Measurements from ENCODE around the gene GJA1. TPM values are rescaled to one million over a fixed set of nuclear protein-coding genes. Genes with fewer than 3 reads are reported as not detected.

GJA1 gene
- total and polyA plus RNA-seq, 2 of the 4 experiments (the other 2 are of a cell fraction) = 180 to 323 TPM

DNA sequence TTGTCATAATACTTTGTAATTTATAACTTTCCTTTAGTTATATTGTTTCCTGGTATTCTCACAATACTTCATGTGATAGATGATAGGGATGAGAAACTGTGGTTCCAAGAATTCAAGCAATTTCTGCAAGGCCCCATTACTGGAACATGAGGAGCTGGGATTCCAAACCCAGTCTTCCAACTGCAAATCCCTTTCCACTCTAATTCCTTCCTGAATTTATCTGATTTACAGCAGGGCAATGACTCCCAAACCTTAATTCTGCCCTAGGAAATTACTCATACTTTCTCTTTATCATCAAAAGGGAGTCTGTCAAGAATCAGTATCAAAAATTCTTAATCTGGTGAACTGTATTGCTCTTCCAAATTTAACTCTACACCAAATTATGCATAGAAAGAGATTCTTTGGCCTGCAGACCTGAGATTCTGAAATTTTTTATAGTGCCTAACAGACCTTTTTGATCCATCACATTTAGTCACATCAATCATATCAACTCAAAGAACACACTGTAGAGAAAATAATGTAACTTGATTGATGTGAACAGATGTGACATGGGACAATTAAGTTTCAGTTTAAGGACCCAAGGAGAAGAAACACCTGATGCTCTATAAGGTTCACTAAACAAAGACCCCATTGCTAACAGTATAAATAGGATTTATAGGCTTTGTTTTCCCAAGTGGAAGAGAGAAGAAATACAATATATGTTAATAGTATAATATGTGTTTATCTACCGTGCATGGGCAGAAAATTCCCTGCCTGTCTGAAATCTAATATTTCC lies 41.5 kb upstream of the GJA1 start:
- ATAC-seq (ENCODE audit: low read depth) (no peak), DNase-seq (no peak)
- Histone ChIP-seq H3K4me2 (ENCODE audit: low read depth, low read length) (no peak overlapping the region), H3K18ac (ENCODE audit: low read depth, low read length) (no peak overlapping the region), H4K91ac (ENCODE audit: insufficient read depth, low read depth, low read length) (no peak overlapping the region), H2AFZ (replicated peaks; ENCODE audit: low read length, poor library complexity) (no peak overlapping the region), H3K9me3 (ENCODE audit: control insufficient read depth, insufficient read depth, low read length) (no peaks in the 10 kb centered on the region), H3K23ac (ENCODE audit: low read depth, low read length) (no peak overlapping the region), H2BK15ac (ENCODE audit: low read depth, low read length) (no peak overlapping the region), H2AK9ac (replicated peaks; ENCODE audit: low read depth, low read length, poor library complexity) (no peak overlapping the region), H2BK120ac (ENCODE audit: low read depth, low read length) (no peak overlapping the region), H3K36me3 (ENCODE audit: control insufficient read depth, insufficient read depth, low read length) (no peaks in the 10 kb centered on the region), H4K5ac (ENCODE audit: low read depth, low read length) (no peak overlapping the region), H3K4ac (ENCODE audit: low read depth, low read length) (no peak overlapping the region), H2BK20ac (ENCODE audit: low read depth, low read length) (no peak overlapping the region), H2AK5ac (ENCODE audit: low read depth, low read length) (no peak overlapping the region), H3K4me3 (ENCODE audit: insufficient read depth, low read depth, low read length) (no peak overlapping the region), H4K20me1 (ENCODE audit: insufficient read depth, low read length) (no peaks in the 10 kb centered on the region), H3K4me1 (ENCODE audit: control insufficient read depth, insufficient read depth, low read length) (no peaks in the 10 kb centered on the region), H3K79me1 (ENCODE audit: low read depth in 1 of 2, low read length in 2 of 2) (no peaks in the 10 kb centered on the region), H3K27me3 (ENCODE audit: control insufficient read depth, insufficient read depth, low read length) (no peaks in the 10 kb centered on the region; the same call in 1 of the 2 replicates), H3K9ac (ENCODE audit: low read depth, low read length) (no peak overlapping the region), H3K9me1 (ENCODE audit: insufficient read depth, low read length) (no peaks in the 10 kb centered on the region), H2BK5ac (ENCODE audit: low read depth, low read length, poor library complexity, severe bottlenecking) (no peak overlapping the region), H3K14ac (replicated peaks; ENCODE audit: low read depth, low read length) (no peak overlapping the region), H4K8ac (ENCODE audit: low read depth in 2 of 2, low read length in 2 of 2) (no peak overlapping the region), H3K56ac (ENCODE audit: extremely low read depth, insufficient read depth, low read length) (no peak overlapping the region), H3K27ac (ENCODE audit: insufficient read depth, low read length) (no peak overlapping the region)
- TF ChIP-seq FOS (IDR thresholded peaks at IDR 0.05; ENCODE audit: low read depth, low read length) (no peak), CEBPB (IDR thresholded peaks at IDR 0.05; ENCODE audit: low read depth, low read length) (no peak), RCOR1 (IDR thresholded peaks at IDR 0.05; ENCODE audit: insufficient replicate concordance, low read length) (no peak), BHLHE40 (IDR thresholded peaks at IDR 0.05; ENCODE audit: low read depth, low read length) (no peak), CHD1 (IDR thresholded peaks at IDR 0.05; ENCODE audit: low read depth, low read length) (no peak), SMC3 (IDR thresholded peaks at IDR 0.05; ENCODE audit: low read depth, low read length) (no peak), MXI1 (IDR thresholded peaks at IDR 0.05; ENCODE audit: borderline replicate concordance, low read depth, low read length) (no peak), MAFK (IDR thresholded peaks at IDR 0.05; ENCODE audit: low read depth, low read length) (no peak), RAD21 (IDR thresholded peaks at IDR 0.05; ENCODE audit: low read length) (no peak), POLR2A (IDR thresholded peaks at IDR 0.05; ENCODE audit: low read depth, low read length) (no peak), NFE2L2 (IDR thresholded peaks at IDR 0.05; ENCODE audit: low read depth, low read length) (no peak), RFX5 (IDR thresholded peaks at IDR 0.05; ENCODE audit: low read depth, low read length) (no peak), MAZ (IDR thresholded peaks at IDR 0.05; ENCODE audit: borderline replicate concordance, low read depth, low read length) (no peak)
- TF ChIP-seq, protein P1, sequence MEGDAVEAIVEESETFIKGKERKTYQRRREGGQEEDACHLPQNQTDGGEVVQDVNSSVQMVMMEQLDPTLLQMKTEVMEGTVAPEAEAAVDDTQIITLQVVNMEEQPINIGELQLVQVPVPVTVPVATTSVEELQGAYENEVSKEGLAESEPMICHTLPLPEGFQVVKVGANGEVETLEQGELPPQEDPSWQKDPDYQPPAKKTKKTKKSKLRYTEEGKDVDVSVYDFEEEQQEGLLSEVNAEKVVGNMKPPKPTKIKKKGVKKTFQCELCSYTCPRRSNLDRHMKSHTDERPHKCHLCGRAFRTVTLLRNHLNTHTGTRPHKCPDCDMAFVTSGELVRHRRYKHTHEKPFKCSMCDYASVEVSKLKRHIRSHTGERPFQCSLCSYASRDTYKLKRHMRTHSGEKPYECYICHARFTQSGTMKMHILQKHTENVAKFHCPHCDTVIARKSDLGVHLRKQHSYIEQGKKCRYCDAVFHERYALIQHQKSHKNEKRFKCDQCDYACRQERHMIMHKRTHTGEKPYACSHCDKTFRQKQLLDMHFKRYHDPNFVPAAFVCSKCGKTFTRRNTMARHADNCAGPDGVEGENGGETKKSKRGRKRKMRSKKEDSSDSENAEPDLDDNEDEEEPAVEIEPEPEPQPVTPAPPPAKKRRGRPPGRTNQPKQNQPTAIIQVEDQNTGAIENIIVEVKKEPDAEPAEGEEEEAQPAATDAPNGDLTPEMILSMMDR (conservative IDR thresholded peaks at IDR 0.05; ENCODE audit: low read depth, low read length) = no peak
- TF ChIP-seq, protein P2, sequence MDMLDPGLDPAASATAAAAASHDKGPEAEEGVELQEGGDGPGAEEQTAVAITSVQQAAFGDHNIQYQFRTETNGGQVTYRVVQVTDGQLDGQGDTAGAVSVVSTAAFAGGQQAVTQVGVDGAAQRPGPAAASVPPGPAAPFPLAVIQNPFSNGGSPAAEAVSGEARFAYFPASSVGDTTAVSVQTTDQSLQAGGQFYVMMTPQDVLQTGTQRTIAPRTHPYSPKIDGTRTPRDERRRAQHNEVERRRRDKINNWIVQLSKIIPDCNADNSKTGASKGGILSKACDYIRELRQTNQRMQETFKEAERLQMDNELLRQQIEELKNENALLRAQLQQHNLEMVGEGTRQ (IDR thresholded peaks at IDR 0.05; ENCODE audit: low read depth, low read length) = no peak
- TF ChIP-seq, protein P3, sequence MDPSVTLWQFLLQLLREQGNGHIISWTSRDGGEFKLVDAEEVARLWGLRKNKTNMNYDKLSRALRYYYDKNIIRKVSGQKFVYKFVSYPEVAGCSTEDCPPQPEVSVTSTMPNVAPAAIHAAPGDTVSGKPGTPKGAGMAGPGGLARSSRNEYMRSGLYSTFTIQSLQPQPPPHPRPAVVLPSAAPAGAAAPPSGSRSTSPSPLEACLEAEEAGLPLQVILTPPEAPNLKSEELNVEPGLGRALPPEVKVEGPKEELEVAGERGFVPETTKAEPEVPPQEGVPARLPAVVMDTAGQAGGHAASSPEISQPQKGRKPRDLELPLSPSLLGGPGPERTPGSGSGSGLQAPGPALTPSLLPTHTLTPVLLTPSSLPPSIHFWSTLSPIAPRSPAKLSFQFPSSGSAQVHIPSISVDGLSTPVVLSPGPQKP (IDR thresholded peaks at IDR 0.05; ENCODE audit: borderline replicate concordance, low read depth, low read length) = no peak
- intact Hi-C loops (cut with micrococcal nuclease) = no loop called here
- POLR2A ChIA-PET (ENCODE audit: unreplicated experiment) = no interaction called here
- CTCF ChIA-PET = no interaction called here
- in situ Hi-C loops (cut with MboI; ENCODE audit: low sequenced_read_pairs) = loop anchor here (10.0 kb wide), 1 partner anchor 329 kb away; no protein-coding TSS in a partner anchor
- dilution Hi-C loops (cut with HindIII; ENCODE audit: low sequenced_read_pairs, unreplicated experiment) = no loop called here
- no TSS peak for BruUV-seq (replicated peaks)
- no CpG with 5 or more reads among the region's 1 CpG for WGBS, 2 experiments (ENCODE audit: extremely low coverage in 2 of 2, insufficient read length in 1 of 2)

Measured in IMR-90 (cell line).